K562 treated with DMSO at 1 percent for 48 hours (cell line): ENCODE results near the gene GSTA2. TPM values are rescaled to one million over a fixed set of nuclear protein-coding genes. Genes with fewer than 3 reads are reported as not detected.

ENCODE experiments used
- total RNA-seq: library from RNA; unstranded; fragments of 300-600 nt; gene quantifications from 2 replicates; pipeline ENCODE4 v1.2.3, GENCODE V29; 2022; ENCODE audit warnings: low replicate concordance; ENCODE audit errors: extremely low read depth

Gene GSTA2
- not detected in 2 replicates for total RNA-seq

GRCh38 chr6:52763322-52763916, at the start of gene GSTA2:
Gene GSTA2 (minus strand): TSS chr6:52763475. CDS start chr6:52757947, 5,528 bp downstream.

GRCh38 chr6:52803668-52804255, 40.5 kb upstream of the GSTA2 start, which contains the start of gene GSTA1:
Gene GSTA1 (minus strand): TSS chr6:52803816. CDS start chr6:52799267, 4,549 bp downstream.

Other genes starting within 250 kb of the GSTA2 start
- gene TRAM2, start 186.4 kb downstream of the GSTA2 start, total RNA-seq = not detected in 2 replicates
- not detected in 2 replicates for gene TMEM14A, start 92.4 kb downstream of the GSTA2 start, total RNA-seq
- gene GSTA1, start 40.3 kb upstream of the GSTA2 start, total RNA-seq = not detected in 2 replicates
- not detected in 2 replicates for gene GSTA5, start 77.3 kb upstream of the GSTA2 start, total RNA-seq
- gene GSTA3, start 146.2 kb upstream of the GSTA2 start, total RNA-seq = not detected in 2 replicates
- not detected in 2 replicates for gene GSTA4, start 231.8 kb upstream of the GSTA2 start, total RNA-seq